A204.1 (cell line): ENCODE measurements around the gene DNAH2.

Experiments
- FAIRE-seq: peaks from 2 replicates; lab custom pipeline; 2012; peaks lifted over from hg19 to GRCh38; lab: Jason Lieb, UNC

Gene DNAH2

GRCh38 chr17:7702776-7703175 lies 14.8 kb upstream of the DNAH2 start:
- no peak for FAIRE-seq

- no peak for FAIRE-seq
Observed at GRCh38 chr17:7703584-7704479, 13.7 kb upstream of the DNAH2 start.

DNA sequence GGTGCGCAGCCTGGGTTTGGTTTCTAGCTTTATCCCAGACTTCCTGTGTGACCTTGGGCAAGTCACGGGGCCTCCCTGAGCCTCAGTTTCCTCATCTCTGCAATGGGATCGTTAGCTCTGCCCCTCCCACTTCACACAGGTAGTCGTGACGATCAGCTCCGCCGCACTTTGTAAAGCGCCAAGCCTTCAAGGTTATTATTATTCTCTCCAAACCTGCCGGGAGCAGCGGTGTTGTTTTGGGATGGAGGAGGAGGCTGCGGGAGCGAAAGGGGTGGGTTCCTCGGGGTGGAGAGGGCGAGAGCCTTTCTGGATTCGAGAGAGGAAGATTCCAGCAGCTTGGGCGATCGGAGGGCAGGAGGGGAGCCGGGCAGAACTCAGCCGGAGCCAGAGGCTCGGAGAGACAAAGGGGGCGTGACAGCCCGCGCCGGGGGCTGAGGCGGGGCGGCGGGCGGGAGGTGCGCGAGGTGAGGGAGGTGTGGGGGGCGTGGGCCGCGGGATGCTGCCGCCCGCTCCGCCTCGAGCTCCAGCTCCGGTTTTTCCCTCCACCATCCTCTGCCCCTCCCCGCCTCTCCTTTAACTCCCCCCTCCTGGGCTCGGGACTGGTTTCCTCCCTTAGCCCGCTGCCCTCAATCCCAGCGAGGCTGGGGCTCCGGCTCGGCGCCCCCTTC lies 12.8 kb upstream of the DNAH2 start, which contains the start of gene EFNB3:
EFNB3 (plus strand) TSS at position 602 of the 668 bp plus-strand sequence. CDS start 397 bp downstream, outside the sequence.
- no peak for FAIRE-seq

GRCh38 chr17:7705269-7706255 lies 12.0 kb upstream of the DNAH2 start:
- FAIRE-seq: no peak

DNA sequence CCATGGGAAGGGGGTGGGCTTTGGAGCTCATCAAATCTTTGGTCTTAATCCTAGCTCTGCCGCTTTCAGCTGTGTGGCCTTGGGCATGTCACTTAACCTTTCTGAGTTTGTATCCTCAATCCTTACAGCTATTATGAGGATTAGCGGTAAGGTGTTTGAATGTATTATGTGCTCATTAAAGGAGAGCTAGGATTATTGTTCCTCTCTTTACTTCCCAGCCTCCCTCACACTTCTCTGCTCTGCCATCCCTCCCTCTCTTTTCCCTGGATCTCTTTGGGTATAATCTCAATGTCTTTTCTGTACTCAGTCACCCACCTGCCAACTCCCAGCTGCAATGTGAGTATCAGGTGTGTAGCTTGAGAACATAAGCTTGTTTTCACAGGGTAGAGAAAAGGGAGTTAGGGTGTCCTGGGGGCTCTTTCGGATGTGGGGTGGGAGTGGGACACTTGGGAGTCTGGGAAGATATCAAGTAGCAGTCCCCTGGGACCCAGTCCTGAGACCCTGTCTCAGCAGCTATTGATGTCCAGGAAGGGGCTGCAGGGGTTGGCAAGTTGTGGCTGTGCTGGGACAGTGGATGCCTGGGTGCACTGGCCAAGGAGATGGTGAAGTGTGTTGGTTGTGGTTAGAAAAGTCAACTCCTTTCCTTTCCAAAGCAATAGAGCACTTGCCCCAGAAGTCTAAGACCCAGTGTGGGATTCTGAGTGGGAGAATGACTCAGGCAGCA lies 10.8 kb upstream of the DNAH2 start:
- no peak for FAIRE-seq

- no peak for FAIRE-seq
Observed at GRCh38 chr17:7707446-7707845, 10.1 kb upstream of the DNAH2 start.

GRCh38 chr17:7707858-7708750 lies 9.4 kb upstream of the DNAH2 start:
- no peak for FAIRE-seq

- FAIRE-seq: no peak
Observed at GRCh38 chr17:7709031-7709430, 8.5 kb upstream of the DNAH2 start.

GRCh38 chr17:7710301-7710700 lies 7.2 kb upstream of the DNAH2 start:
- no peak for FAIRE-seq

DNA sequence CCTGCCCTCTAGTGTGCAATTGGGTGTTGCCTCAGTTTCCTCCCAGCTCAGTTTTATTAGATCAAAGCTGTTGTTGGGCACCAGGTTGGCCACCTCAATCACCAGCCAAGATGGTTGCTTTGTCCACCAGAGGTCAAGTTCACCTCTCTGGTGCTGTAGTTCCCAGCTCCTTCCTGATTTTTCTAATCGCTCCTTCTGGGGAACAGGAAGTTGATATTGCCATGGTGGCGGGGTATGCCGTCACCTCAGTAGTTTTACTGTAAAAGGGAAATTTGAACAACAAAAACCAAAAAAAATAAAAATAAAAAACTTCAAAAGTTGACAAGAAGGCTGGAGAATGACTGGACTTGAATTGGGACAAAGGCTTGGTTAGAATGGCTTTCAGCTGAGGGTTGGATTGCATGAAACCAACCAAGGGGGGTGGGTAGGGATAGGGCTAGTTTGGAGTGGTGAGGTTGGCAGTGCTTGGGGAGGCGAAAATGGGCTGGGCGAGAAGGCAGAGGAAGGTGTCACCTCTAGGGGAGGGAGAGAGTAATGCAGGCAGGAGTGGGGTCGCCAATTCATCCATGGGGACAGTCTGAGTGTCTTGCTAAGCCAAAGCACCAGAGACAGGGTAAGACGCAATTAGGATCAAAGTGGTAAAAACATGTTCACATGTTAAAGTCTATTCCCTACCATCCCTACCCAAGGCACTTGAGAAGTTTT lies 6.3 kb upstream of the DNAH2 start:
- FAIRE-seq: no peak

DNA sequence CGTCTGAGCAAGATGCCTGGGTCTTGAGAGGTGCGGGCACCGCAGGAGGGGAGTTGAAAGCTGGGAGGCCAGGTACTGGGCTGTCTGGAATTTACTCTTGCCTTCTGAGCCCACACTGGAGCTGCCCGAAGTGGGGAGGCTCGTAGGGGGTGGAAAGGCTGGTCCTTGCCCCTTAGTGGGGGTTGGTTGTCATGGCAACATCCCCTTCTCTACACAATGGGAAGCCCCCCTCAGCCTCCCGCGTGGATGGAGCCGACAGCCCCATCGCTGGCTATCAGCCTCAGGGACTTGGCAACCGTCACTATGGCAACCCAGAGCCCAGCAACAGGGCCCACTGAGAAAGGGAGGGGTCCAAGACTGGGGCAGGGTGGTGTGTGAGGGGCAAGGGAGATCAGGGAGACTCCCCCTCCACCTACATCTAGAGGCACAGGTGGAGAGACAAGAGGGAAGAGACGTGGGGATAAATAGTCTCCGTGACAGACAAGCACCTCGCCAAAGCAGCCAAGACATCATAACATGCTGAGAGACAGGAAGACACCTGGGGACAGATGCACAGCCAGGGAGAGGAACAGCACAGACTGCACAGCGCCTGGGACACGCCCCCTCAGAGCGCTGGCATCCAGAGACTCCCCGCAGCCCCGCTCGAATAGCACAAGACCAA lies 5.3 kb upstream of the DNAH2 start:
- FAIRE-seq: no peak

- FAIRE-seq: no peak
Observed at GRCh38 chr17:7713782-7714181, 3.8 kb upstream of the DNAH2 start.

DNA sequence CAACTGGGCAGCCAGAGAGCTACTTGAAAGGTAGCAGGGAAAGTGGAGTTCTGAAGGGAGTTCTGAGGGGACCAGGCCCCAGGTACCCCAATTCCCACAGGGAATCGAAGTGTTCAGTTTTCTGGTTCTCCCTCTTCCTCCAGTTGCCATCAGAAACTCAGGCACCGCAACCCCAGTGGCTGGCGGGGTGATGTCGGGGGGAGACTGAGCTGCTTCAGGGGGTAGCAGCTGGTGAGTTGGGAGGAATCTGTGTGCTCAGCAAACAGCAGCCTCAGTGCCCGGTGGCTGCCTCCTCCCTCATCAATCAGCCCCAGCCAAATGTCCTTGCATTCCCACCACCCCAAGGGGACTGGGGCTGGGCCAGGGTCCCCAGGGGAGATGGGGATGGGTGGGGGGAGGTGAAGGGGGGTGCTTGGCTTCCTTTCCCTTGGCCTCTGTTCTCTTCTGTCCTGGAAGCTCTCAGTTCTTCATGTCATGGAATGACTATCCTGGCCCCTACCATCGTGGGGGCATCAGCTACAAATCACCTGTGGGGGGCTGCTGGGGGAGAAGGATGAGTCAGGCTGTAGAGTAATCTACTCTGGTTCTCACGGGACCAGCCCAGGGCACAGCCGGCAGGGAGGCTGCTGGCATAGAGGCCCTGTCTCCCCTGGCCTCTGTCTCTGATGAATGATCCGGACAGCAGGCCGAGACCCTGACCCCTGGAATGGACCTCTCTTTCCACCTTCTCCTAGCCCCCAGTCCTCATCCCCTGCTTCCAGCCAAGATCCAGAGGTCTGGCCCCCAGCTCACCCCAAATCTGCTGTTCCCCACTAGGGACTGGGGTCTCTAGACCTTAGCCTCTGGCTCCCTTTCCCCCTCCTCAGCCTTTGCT lies 2.6 kb upstream of the DNAH2 start:
- no peak for FAIRE-seq

GRCh38 chr17:7715936-7716886 lies 1.3 kb upstream of the DNAH2 start:
- no peak for FAIRE-seq

GRCh38 chr17:7717756-7718350 lies 309 bp downstream of the DNAH2 start:
- FAIRE-seq: no peak

DNA sequence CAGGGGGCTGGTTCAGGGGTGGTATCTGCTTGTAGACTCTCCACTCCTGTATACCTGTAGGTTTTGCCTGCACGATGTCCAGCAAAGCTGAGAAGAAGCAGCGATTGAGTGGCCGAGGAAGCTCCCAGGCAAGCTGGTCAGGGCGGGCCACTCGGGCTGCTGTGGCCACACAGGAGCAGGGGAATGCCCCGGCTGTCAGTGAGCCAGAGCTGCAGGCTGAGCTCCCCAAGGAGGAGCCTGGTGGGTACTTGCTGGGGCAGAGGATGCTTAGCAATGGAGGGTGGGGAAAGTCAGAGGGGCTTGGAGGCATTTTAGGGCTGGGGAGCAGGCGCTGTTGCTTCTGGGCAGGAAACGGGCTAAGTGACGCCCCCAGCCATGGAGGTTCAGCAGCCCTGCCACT lies 2.1 kb downstream of the DNAH2 start:
- FAIRE-seq: no peak

GRCh38 chr17:7720125-7720524 lies 2.6 kb downstream of the DNAH2 start:
- no peak for FAIRE-seq
